Measurements from ENCODE around the gene ETFB.
A peak's percentile ranks its signal among the peaks of the same experiment; 100 is the strongest.

ETFB gene

GRCh38 chr19:51372649-51373504, 6.7 kb upstream of the ETFB start, which contains the start of gene NKG7:
NKG7 (minus strand) TSS chr19:51372654; CDS start chr19:51372535, 119 bp downstream.
- in situ Hi-C loops (cut with MboI; ENCODE audit: low pct_unique_long_range_greater_than_20kb, low sequenced_read_pairs, unreplicated experiment) = no loop called here
- no peak for TF ChIP-seq CTCF (IDR thresholded peaks at IDR 0.05; ENCODE audit: extremely low read depth, insufficient read depth, missing control alignments)
- DNase-seq (ENCODE audit: low spot score) = peak; percentile 68

GRCh38 chr19:51372021-51372648, 5.9 kb upstream of the ETFB start:
- in situ Hi-C loops (cut with MboI; ENCODE audit: low pct_unique_long_range_greater_than_20kb, low sequenced_read_pairs, unreplicated experiment) = no loop called here

GRCh38 chr19:51371186-51371690, 5.0 kb upstream of the ETFB start:
- in situ Hi-C loops (cut with MboI; ENCODE audit: low pct_unique_long_range_greater_than_20kb, low sequenced_read_pairs, unreplicated experiment) = no loop called here
- DNase-seq (ENCODE audit: low spot score) = no peak
- no peak for TF ChIP-seq CTCF (IDR thresholded peaks at IDR 0.05; ENCODE audit: extremely low read depth, insufficient read depth, missing control alignments)

More at GRCh38 chr19:51372021-51372648, 5.9 kb upstream of the ETFB start:
- TF ChIP-seq CTCF (IDR thresholded peaks at IDR 0.05; ENCODE audit: extremely low read depth, insufficient read depth, missing control alignments) = no peak
- no peak for DNase-seq (ENCODE audit: low spot score)

GRCh38 chr19:51370230-51370629, 4.0 kb upstream of the ETFB start:
- no peak for TF ChIP-seq CTCF (IDR thresholded peaks at IDR 0.05; ENCODE audit: extremely low read depth, insufficient read depth, missing control alignments)
- no peak for DNase-seq (ENCODE audit: low spot score)
- in situ Hi-C loops (cut with MboI; ENCODE audit: low pct_unique_long_range_greater_than_20kb, low sequenced_read_pairs, unreplicated experiment) = no loop called here

GRCh38 chr19:51368366-51369282, 2.4 kb upstream of the ETFB start, which contains the start of gene CLDND2:
CLDND2 (minus strand) TSS chr19:51369003; CDS start chr19:51368577, 426 bp downstream.
- in situ Hi-C loops (cut with MboI; ENCODE audit: low pct_unique_long_range_greater_than_20kb, low sequenced_read_pairs, unreplicated experiment) = no loop called here
- no peak for TF ChIP-seq CTCF (IDR thresholded peaks at IDR 0.05; ENCODE audit: extremely low read depth, insufficient read depth, missing control alignments)
- no peak for DNase-seq (ENCODE audit: low spot score)

Measured in GM13977 (cell line).